ENCODE results near the gene SPINK5. TPM values are rescaled to one million over a fixed set of nuclear protein-coding genes. Genes with fewer than 3 reads are reported as not detected.

The SPINK5 gene
- total RNA-seq, 4 donors from 2014 or later: 0.06 to 1.2 (median 0.45) TPM; not detected in 1

- Histone ChIP-seq H3K27me3 (no peaks in the 10 kb centered on the region), H3K4me1 (peaks cover 3 to 15% (median 11%) of the 10 kb centered on the region in 4 donors), H3K4me3 (no peak overlapping the region), H3K27ac (replicated peaks in 1 of 4) (no peak overlapping the region), H3K36me3 (no peaks in the 10 kb centered on the region), H3K9me3 (no peaks in the 10 kb centered on the region)
- TF ChIP-seq POLR2AphosphoS5 (IDR thresholded peaks at IDR 0.05) (no peak), CTCF (IDR thresholded peaks at IDR 0.05) (no peak), EP300 (IDR thresholded peaks at IDR 0.05) (no peak), POLR2A (IDR thresholded peaks at IDR 0.05; ENCODE audit: low read depth) (no peak)
- WGBS: 69% methylated on average over 5 of the region's 5 CpGs
- intact Hi-C loops (cut with DNase I): no loop called here
- no peak for DNase-seq (ENCODE audit: extremely low spot score)
Observed at GRCh38 chr5:148090146-148090772, 26.5 kb downstream of the SPINK5 start.

DNA sequence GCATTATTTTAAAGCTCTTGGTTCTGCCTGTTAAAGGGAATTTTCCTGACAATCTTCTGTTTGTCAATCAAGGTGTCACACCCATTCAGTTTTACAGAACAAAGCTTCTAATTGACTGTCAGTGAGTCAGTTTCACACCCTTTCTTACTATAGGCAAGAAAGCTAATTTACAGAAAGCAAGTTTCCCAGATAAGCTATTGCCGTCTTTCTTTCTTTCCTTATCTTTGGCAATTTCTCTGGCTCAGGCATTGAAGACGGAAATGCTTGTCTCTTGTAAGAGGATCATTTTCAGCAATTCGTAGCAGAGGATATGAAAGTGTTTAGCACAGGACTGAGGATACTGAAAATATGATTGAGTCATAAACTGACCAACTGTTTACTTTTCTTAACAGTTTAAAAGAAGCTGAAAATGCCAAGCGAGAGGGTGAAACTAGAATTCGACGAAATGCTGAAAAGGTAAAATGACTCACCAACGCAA is 27.0 kb downstream of the SPINK5 start:
- H3K27me3 ChIP-seq: no peaks in the 10 kb centered on the region
- peaks cover 3 to 15% (median 11%) of the 10 kb centered on the region in 4 donors for H3K4me1 ChIP-seq
- WGBS: 82% methylated on average over 7 of the region's 7 CpGs
- no peaks in the 10 kb centered on the region for H3K36me3 ChIP-seq
- no peak for TF ChIP-seq POLR2AphosphoS5 (IDR thresholded peaks at IDR 0.05)
- TF ChIP-seq POLR2A (IDR thresholded peaks at IDR 0.05; ENCODE audit: low read depth): no peak
- TF ChIP-seq EP300 (IDR thresholded peaks at IDR 0.05): no peak
- TF ChIP-seq CTCF (IDR thresholded peaks at IDR 0.05): no peak
- intact Hi-C loops (cut with DNase I): no loop called here
- H3K27ac ChIP-seq (replicated peaks in 1 of 4): no peak overlapping the region
- H3K9me3 ChIP-seq: no peaks in the 10 kb centered on the region
- H3K4me3 ChIP-seq: no peak overlapping the region
- no peak for DNase-seq (ENCODE audit: extremely low spot score)

DNA sequence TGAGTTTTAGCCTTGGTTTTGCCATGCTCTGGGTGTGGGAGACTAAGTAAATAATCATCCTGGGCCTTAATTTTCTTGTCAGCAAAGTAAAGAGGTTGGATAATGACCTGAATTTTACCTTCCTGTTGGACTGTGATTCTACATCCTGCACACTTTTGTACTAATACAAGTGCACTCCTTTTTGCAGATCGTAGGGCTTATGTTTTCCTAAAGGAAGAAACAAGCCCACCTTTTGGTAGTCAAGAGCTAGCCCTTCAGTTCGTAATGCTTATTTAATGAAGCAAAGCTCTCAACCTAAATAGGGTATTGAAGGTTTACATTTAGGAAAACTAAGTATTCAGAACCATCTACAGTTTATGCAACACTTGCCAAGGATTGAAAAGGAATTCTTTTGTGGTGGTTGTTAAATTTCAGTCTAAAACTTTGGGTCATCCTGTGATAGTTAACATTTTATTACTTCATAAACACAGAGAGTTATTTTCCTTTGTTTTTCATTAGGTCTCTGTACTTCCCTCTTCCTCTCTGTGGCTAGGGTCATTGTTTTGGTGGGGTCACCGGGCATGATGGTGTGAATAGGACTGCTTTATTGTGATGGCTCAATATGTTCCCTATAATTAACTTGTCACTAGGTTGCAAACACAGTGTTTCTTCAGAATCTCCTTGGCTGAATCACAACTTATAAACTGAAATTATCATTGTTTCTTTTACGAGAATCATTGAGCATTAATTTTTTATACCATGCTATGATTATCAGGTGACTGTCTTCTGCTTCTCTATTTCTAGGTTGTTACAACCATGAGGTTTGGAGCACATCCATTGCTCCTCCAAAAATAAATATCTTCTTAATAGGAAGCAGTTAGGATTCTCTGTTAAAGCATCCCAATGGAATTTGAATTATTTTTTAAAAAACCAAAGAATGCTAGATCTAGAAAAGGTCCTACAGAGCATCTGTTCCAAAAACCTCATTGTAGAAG is 28.5 kb downstream of the SPINK5 start:
- TF ChIP-seq EP300 (IDR thresholded peaks at IDR 0.05) (no peak), POLR2AphosphoS5 (IDR thresholded peaks at IDR 0.05) (no peak), POLR2A (IDR thresholded peaks at IDR 0.05; ENCODE audit: low read depth) (no peak), CTCF (IDR thresholded peaks at IDR 0.05) (no peak)
- Histone ChIP-seq H3K9me3 (no peaks in the 10 kb centered on the region), H3K27me3 (no peaks in the 10 kb centered on the region), H3K4me1 (peaks cover 3 to 15% (median 11%) of the 10 kb centered on the region in 4 donors), H3K27ac (replicated peaks in 1 of 4) (no peak overlapping the region), H3K36me3 (no peaks in the 10 kb centered on the region), H3K4me3 (no peak overlapping the region)
- 47% methylated on average over 4 of the region's 4 CpGs for WGBS
- DNase-seq (ENCODE audit: extremely low spot score): no peak
- intact Hi-C loops (cut with DNase I): no loop called here

DNA sequence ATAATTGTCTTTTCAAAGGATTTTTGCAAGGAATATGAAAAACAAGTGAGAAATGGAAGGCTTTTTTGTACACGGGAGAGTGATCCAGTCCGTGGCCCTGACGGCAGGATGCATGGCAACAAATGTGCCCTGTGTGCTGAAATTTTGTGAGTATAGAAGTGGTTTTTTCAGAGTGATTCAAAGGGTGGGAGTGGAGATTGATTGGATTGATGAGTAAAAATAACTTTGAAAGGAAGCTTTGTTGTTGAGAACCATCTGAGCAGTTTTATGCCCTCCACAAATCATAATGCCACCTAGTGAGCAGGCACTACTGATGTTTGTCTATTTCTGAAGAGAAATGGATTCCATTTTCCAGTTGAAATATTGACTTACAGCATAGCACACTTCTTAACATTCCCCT is 30.6 kb downstream of the SPINK5 start:
- DNase-seq (ENCODE audit: extremely low spot score): no peak
- intact Hi-C loops (cut with DNase I): no loop called here
- no peak for TF ChIP-seq POLR2A (IDR thresholded peaks at IDR 0.05; ENCODE audit: low read depth)
- no peak for TF ChIP-seq EP300 (IDR thresholded peaks at IDR 0.05)
- TF ChIP-seq CTCF (IDR thresholded peaks at IDR 0.05): no peak
- no peak for TF ChIP-seq POLR2AphosphoS5 (IDR thresholded peaks at IDR 0.05)

More for the DNA sequence above, 30.6 kb downstream of the SPINK5 start:
- 83% methylated on average over 3 of the region's 3 CpGs for WGBS
- no peaks in the 10 kb centered on the region for H3K9me3 ChIP-seq
- H3K36me3 ChIP-seq: no peaks in the 10 kb centered on the region
- H3K27me3 ChIP-seq: no peaks in the 10 kb centered on the region
- H3K4me3 ChIP-seq: no peak overlapping the region
- H3K27ac ChIP-seq (replicated peaks in 1 of 4): no peak overlapping the region
- H3K4me1 ChIP-seq: peaks cover 3 to 15% (median 11%) of the 10 kb centered on the region in 4 donors
